NCI-H2227 treated with DMSO at 0.1 percent for 48 hours (cell line): ENCODE results near the gene XIST.
"Not testable (repeated sequence)": the region's sequence is repeated elsewhere in the genome, so short reads cannot be mapped to it uniquely, and the experiment has no call there.

Source experiments
- DNase-seq: peaks from one replicate; lab custom pipeline; 2025; lab: John Stamatoyannopoulos, UW

XIST gene

GRCh38 chrX:73839152-73839551, 13.4 kb downstream of the XIST start:
- no peak for DNase-seq

GRCh38 chrX:73838123-73838522, 14.4 kb downstream of the XIST start:
- DNase-seq: no peak

GRCh38 chrX:73836956-73837477, 15.5 kb downstream of the XIST start:
- DNase-seq: no peak

- DNase-seq: no peak
Observed at GRCh38 chrX:73834219-73834618, 18.3 kb downstream of the XIST start.

GRCh38 chrX:73832319-73832718, 20.2 kb downstream of the XIST start:
- DNase-seq: no peak

- no peak for DNase-seq
Observed at GRCh38 chrX:73831500-73831899, 21.0 kb downstream of the XIST start.

GRCh38 chrX:73830489-73831414, 21.8 kb downstream of the XIST start:
- DNase-seq: no peak

- no peak for DNase-seq
Observed at GRCh38 chrX:73829890-73830466, 22.5 kb downstream of the XIST start.

- DNase-seq: no peak
Observed at GRCh38 chrX:73828080-73828720, 24.3 kb downstream of the XIST start.

- no peak for DNase-seq
Observed at GRCh38 chrX:73827406-73827805, 25.1 kb downstream of the XIST start.

- DNase-seq: no peak
Observed at GRCh38 chrX:73826996-73827395, 25.5 kb downstream of the XIST start.

- no peak for DNase-seq
Observed at GRCh38 chrX:73825569-73825968, 26.9 kb downstream of the XIST start.

GRCh38 chrX:73823473-73824004, 29.0 kb downstream of the XIST start:
- no peak for DNase-seq

GRCh38 chrX:73822775-73823174, 29.7 kb downstream of the XIST start:
- no peak for DNase-seq

- no peak for DNase-seq
Observed at GRCh38 chrX:73821921-73822559, 30.5 kb downstream of the XIST start.

GRCh38 chrX:73819864-73820558, 32.5 kb downstream of the XIST start:
- not testable (repeated sequence) for DNase-seq

GRCh38 chrX:73818200-73819116, 34.1 kb downstream of the XIST start:
- no peak for DNase-seq

GRCh38 chrX:73817393-73818199, 34.9 kb downstream of the XIST start:
- DNase-seq: no peak

- DNase-seq: no peak
Observed at GRCh38 chrX:73812256-73812655, 40.3 kb downstream of the XIST start.
